Jurkat, Clone E6-1 (cell line): ENCODE results near the gene SLC32A1.

Experiments
- DNase-seq: peaks from one replicate; pipeline ENCODE4 v3.0.0-alpha.2; 2011; ENCODE audit warnings: low read depth, low spot score
- H3K4me3 ChIP-seq: 2 replicates; pipeline ENCODE4 v1.5.1; 2011; ENCODE audit warnings: mild to moderate bottlenecking, low read length, control low read depth, moderate library complexity

The SLC32A1 gene

DNA sequence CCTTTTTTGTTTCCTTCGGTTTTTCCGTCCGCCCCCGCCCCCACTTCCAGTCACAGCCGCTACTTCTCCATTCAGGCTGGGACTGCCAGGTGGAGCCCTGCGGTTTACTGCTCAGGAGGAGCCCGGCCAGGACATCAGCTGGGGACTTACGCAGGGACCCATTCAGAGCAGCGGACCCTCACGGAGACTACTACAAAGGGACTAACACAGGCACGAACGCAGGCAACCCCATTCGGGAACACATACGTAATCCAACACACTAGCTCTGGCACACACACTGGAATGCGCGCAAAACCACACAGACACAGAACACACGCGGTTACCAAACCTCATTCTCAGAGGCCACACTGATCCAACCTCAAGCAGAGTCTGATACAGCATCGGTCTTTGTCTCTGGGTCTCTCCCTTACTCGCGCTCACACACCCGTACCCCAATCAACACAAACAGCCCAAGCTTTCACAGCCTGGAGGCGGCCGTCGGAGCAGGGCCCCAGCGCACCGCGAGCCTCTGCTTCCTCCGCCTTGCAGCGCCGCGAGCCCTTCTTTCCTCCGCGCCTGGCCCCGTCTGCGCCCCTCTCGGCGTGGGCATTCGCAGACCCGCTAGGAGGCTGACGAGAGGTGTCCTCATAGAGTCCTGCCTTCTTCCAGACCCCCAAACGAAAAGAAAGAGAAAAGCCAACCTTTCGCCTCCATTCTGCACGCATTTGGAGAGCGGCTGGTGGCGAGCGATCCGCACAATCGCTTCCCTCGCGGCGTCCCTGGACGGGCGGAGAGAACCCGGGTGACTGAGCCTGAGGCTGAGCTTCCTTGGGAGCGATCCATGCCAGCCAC is 1.1 kb upstream of the SLC32A1 start:
- peak overlapping the region; percentile 2; the same call in 1 of the 2 replicates for H3K4me3 ChIP-seq
- peak; percentile 42 for DNase-seq

DNA sequence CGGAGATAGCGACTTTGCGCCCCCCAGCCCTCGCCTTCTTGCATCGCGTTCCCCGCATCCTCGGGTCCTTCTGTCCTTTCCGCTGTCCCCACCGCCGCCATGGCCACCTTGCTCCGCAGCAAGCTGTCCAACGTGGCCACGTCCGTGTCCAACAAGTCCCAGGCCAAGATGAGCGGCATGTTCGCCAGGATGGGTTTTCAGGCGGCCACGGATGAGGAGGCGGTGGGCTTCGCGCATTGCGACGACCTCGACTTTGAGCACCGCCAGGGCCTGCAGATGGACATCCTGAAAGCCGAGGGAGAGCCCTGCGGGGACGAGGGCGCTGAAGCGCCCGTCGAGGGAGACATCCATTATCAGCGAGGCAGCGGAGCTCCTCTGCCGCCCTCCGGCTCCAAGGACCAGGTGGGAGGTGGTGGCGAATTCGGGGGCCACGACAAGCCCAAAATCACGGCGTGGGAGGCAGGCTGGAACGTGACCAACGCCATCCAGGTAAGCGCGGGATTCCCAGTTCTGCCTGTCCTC is 401 bp downstream of the SLC32A1 start:
- DNase-seq = no peak
- peak overlapping the region; percentile 40 for H3K4me3 ChIP-seq

DNA sequence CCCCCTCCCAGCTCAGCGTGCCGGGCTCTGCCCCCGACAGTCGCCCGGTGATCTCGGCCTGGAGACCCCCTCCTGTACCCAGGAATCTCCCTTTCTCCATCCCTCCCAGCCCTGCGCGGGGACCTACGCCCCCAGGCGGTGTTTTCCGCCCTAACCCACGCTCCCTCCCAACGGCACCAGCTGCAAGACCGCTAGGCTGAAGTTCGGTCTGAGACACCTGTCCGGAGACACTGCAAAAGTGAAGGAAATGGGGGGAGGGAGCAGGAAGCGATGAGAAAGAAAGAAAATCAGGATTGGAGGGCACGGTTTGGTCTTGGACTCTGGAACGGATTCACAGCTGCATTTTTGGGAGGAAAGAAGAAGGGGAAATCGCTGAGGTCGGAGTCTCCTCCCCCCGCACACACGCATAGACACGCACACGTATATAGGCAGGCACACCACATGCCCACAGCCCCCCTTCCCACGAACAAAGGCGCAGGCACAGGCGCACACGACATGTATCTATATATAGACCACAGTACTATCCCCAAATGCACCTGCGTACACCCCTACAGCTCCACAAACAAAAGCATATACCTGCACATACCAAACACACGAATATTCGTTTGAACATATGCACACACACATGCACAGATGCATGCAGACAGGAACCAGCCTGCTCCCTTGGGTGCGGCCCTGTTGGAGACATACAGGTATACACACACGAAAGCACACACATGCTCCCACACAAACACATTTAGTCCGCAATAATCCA is 1.0 kb downstream of the SLC32A1 start:
- peak; percentile 83 for DNase-seq
- H3K4me3 ChIP-seq = peak overlapping the region; percentile 40

DNA sequence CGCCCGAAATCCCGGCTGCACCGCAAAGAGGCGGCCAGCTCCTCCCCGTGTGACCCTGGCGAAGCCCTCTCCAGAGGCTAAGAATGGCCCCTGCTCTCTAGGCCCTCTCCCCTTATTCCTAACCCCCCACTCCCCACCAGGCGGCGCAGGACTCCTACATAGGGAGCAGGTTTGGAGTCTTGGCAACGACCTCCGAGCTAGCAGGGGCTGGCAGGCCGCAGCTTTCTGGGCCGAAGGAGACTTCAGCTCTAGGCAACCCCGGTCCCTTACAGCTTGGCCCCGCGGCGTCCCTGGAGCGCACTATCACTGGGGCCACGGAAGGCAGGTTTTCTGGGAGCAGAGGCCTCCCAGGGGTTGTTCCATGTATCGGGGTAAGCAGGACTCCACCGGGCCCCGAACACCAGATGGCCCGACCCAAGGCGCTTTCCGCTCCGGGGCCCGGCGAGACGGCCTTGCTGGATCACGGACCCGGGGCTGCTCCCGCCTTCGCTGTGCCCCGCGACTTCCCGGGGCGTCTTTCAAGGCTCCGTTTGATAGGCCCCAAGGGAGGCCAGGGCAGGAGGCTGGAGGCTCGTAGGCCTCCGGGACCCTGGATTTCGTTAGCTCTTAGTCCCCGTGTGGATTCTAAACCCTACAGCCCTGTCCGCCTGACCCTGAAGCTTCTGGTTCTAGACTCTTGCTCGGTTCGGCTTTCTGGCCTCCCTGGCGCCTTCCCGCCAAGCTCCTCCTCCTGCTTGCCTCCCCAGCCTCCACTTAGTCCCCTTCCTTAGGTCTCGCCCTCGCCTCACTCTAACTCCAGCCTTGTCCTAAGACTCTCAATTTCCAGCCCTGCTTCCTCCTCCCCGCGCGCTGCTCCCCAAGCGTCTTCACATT is 1.9 kb downstream of the SLC32A1 start:
- H3K4me3 ChIP-seq = no peak overlapping the region
- no peak for DNase-seq

- DNase-seq = no peak
- no peak overlapping the region for H3K4me3 ChIP-seq
Measured at GRCh38 chr20:38726804-38727606, 2.7 kb downstream of the SLC32A1 start.

DNA sequence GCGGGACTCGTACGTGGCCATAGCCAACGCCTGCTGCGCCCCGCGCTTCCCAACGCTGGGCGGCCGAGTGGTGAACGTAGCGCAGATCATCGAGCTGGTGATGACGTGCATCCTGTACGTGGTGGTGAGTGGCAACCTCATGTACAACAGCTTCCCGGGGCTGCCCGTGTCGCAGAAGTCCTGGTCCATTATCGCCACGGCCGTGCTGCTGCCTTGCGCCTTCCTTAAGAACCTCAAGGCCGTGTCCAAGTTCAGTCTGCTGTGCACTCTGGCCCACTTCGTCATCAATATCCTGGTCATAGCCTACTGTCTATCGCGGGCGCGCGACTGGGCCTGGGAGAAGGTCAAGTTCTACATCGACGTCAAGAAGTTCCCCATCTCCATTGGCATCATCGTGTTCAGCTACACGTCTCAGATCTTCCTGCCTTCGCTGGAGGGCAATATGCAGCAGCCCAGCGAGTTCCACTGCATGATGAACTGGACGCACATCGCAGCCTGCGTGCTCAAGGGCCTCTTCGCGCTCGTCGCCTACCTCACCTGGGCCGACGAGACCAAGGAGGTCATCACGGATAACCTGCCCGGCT is 3.4 kb downstream of the SLC32A1 start:
- no peak overlapping the region for H3K4me3 ChIP-seq
- DNase-seq = no peak

GRCh38 chr20:38728191-38728781 is 4.0 kb downstream of the SLC32A1 start:
- DNase-seq = no peak
- H3K4me3 ChIP-seq = no peak overlapping the region

DNA sequence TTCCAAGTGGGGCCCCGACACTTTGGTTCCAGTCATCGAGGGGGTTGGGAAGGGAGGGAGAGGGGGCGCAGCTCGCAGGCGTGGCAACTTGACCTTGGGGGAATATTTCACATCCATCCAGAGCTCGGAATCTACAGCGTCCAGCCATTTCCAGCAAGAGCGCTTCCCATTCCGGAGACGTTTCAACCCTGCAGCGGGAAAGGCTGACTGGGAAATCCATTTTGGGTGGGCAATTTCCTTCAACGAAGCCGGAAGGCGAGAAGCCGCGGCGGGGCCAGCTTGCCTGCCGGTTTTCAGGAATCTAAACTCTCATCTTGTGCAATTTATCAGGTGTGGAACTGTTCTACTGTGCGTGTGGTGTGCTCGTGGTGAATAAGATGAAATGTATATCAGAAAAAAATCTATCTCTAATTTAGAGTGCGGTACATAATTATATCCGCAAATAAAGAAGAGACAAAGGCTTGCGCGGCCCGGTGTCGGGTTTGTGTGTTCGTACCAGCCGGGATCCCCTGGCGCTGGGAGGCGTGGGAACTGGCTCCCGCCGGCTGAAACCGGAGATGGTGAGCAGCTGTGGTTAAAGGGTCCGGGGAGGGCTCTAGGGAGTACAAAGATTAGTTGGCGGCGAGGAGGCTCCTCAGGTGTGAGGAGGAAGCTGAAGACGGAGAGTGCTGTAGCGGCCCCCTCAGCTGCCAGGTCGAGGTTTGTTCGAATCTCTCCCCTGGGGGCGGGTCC is 4.8 kb downstream of the SLC32A1 start:
- DNase-seq = peak; percentile 54
- H3K4me3 ChIP-seq = peak overlapping the region; percentile 11; the same call in 1 of the 2 replicates

GRCh38 chr20:38729767-38730166 is 5.5 kb downstream of the SLC32A1 start:
- no peak for DNase-seq

GRCh38 chr20:38730167-38730988 is 6.1 kb downstream of the SLC32A1 start:
- DNase-seq = no peak
- H3K4me3 ChIP-seq = no peak overlapping the region

More at GRCh38 chr20:38729767-38730166, 5.5 kb downstream of the SLC32A1 start:
- H3K4me3 ChIP-seq = no peak overlapping the region

- peak overlapping the region; percentile 61 for H3K4me3 ChIP-seq
- DNase-seq = peak; percentile 82
Measured at GRCh38 chr20:38730989-38731737, 6.9 kb downstream of the SLC32A1 start.

DNA sequence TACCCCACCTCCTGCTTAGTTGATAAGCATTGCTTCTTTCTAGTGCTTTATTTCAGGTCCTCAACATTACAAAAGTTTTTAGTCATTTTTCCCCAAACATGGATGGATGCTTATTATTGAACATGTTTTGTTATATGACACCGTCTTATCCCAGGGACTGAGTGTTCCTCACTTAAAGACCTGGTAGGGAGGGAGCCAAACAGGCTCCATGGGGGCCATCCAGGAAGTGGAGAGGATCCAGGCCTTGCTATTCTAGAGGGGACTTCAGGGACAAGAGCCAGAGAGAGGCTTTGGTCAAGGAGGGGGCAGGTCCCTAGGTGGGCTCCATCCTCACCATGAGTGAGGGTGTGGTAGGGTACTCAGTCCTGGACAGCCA is 7.4 kb downstream of the SLC32A1 start:
- no peak for DNase-seq
- H3K4me3 ChIP-seq = no peak overlapping the region

DNA sequence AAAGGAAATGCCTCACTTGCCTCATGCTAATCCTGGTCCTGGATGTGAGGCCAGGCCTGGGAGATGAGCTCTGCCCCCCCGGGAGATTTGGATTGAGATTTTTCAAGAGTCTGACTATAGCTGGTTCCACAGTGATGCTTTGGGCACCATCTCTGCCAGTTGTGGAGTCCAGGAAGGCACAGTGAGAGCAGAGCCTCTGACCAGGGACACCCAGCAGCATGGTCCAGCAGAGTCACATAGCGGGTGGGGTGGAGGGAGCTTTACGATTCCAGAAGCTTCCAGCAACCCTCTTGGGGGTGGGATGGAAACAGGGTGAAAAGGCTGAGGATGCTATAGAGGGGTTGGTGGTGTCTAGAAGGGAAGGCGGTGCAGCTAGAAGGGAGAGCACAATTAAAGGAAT is 8.7 kb downstream of the SLC32A1 start:
- H3K4me3 ChIP-seq = no peak overlapping the region
- DNase-seq = no peak

- no peak for DNase-seq
- no peak overlapping the region for H3K4me3 ChIP-seq
Measured at GRCh38 chr20:38735172-38735571, 10.9 kb downstream of the SLC32A1 start.

DNA sequence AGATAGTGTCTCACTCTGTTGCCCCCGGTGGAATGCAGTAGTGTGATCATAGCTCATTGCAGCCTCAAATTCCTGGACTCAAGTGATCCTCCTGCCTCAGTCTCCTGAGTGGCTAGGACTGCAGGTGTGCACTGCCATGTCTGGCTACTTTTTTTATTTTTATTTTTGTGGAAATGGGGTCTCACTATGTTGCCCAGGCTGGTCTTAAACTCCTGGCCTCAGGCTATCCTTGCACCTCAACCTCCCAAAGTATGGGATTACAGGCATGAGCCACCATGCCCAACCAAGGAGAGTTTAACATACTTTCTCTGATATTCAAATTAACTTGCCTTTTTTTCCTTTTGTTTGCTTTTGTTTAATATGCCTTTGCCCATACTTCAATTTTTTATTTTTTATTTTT is 13.6 kb downstream of the SLC32A1 start:
- no peak for DNase-seq

DNA sequence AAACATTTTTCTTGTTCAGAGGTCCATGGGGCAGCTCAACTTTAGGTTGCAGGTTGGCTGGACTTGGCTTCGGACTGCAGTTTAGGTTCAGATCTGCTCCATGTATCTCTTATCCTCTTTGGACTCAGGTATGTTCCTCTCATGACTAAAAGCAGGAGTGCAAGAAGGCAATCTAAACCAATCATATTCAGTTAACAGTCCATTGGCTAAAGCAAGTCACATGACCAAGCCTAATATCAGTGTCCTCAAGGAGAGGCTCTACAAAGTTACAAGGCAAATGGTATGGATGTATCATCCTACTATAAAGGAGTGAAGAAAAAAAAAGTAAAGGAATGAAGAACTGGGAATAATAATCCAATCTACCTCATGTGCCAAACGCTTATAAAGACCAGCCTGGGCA is 21.5 kb downstream of the SLC32A1 start:
- DNase-seq = no peak

More for the DNA sequence above, 13.6 kb downstream of the SLC32A1 start:
- no peak overlapping the region for H3K4me3 ChIP-seq

More for the DNA sequence above, 21.5 kb downstream of the SLC32A1 start:
- no peak overlapping the region for H3K4me3 ChIP-seq
